IMR-90 (cell line): ENCODE data around the gene SEMA3E. TPM values are rescaled to one million over a fixed set of nuclear protein-coding genes. Genes with fewer than 3 reads are reported as not detected.

Experiments
- ATAC-seq: fragments of 200-7000 bp; cut with Tn5 transposase; 2 replicates; pipeline ENCODE4 v1.9.1; 2020; ENCODE audit warnings: low read depth, mild to moderate bottlenecking, moderate library complexity
- BruUV-seq: library from RNA; stranded (reverse); fragments of 400-500 nt; replicated peaks from 2 replicates; lab custom pipeline; 2021; lab: Mats Ljungman, UMichigan
- CTCF ChIA-PET: fragments of 300-600 bp; formaldehyde crosslinking; extraction: SDS; loops from one replicate; lab custom pipeline; 2021; ENCODE audit warnings: antibody characterized with exemption; lab: Yijun Ruan, JAX
- POLR2A ChIA-PET: fragments of 300-600 bp; sonication (Branson Sonifier 250); formaldehyde crosslinking; loops from one replicate; lab custom pipeline; 2022; ENCODE audit warnings: antibody characterized with exemption; ENCODE audit not compliant: unreplicated experiment; lab: Charles Lee
- DNase-seq: peaks from one replicate; pipeline ENCODE4 v3.0.0; 2013
- H2AFZ ChIP-seq: replicated peaks from 2 replicates; pipeline ENCODE3; 2013; ENCODE audit warnings: low read length, mild to moderate bottlenecking; ENCODE audit not compliant: poor library complexity
- H2AK5ac ChIP-seq: 2 replicates; pipeline ENCODE4 v1.6.1; 2013; ENCODE audit warnings: low read depth, low read length, inconsistent platforms
- H2AK9ac ChIP-seq: replicated peaks from 2 replicates; pipeline ENCODE3; 2013; ENCODE audit warnings: mild to moderate bottlenecking, low read depth, low read length, moderate library complexity; ENCODE audit not compliant: poor library complexity
- H2BK120ac ChIP-seq: 2 replicates; pipeline ENCODE4 v1.6.1; 2013; ENCODE audit warnings: low read depth, low read length, inconsistent platforms
- H2BK15ac ChIP-seq: 3 replicates; pipeline ENCODE4 v1.6.1; 2013; ENCODE audit warnings: low read depth, low read length, inconsistent platforms
- H2BK20ac ChIP-seq: 2 replicates; pipeline ENCODE4 v1.6.1; 2013; ENCODE audit warnings: low read depth, mild to moderate bottlenecking, inconsistent platforms, low read length, moderate library complexity
- H2BK5ac ChIP-seq: 2 replicates; pipeline ENCODE4 v1.6.1; 2013; ENCODE audit warnings: mild to moderate bottlenecking, low read depth, low read length, inconsistent platforms; ENCODE audit not compliant: poor library complexity, severe bottlenecking
- H3K14ac ChIP-seq: replicated peaks from 2 replicates; pipeline ENCODE4 v1.6.1; 2013; ENCODE audit warnings: low read depth, low read length, inconsistent platforms
- H3K18ac ChIP-seq: 2 replicates; pipeline ENCODE4 v1.6.1; 2013; ENCODE audit warnings: low read depth, low read length, control low read depth
- H3K23ac ChIP-seq: 2 replicates; pipeline ENCODE4 v1.6.1; 2013; ENCODE audit warnings: low read depth, low read length, inconsistent platforms
- H3K27ac ChIP-seq: 2 replicates; pipeline ENCODE4 v1.5.1; 2013; ENCODE audit warnings: mild to moderate bottlenecking, control low read depth, low read length; ENCODE audit not compliant: insufficient read depth
- H3K27me3 ChIP-seq: 2 replicates; pipeline ENCODE4 v1.6.1; 2013; ENCODE audit warnings: low read length; ENCODE audit not compliant: control insufficient read depth, insufficient read depth
- H3K36me3 ChIP-seq: 2 replicates; pipeline ENCODE4 v1.6.1; 2013; ENCODE audit warnings: low read length, mixed read lengths; ENCODE audit not compliant: control insufficient read depth, insufficient read depth
- H3K4ac ChIP-seq: 2 replicates; pipeline ENCODE4 v1.6.1; 2013; ENCODE audit warnings: low read depth, low read length, inconsistent platforms
- H3K4me1 ChIP-seq: 2 replicates; pipeline ENCODE4 v1.6.1; 2013; ENCODE audit warnings: low read length, mixed read lengths; ENCODE audit not compliant: control insufficient read depth, insufficient read depth
- H3K4me2 ChIP-seq: 2 replicates; pipeline ENCODE4 v1.6.1; 2013; ENCODE audit warnings: low read depth, mild to moderate bottlenecking, control low read depth, low read length, moderate library complexity
- H3K4me3 ChIP-seq: 2 replicates; pipeline ENCODE4 v1.5.1; 2013; ENCODE audit warnings: low read depth, mild to moderate bottlenecking, control low read depth, low read length, moderate library complexity; ENCODE audit not compliant: insufficient read depth
- H3K56ac ChIP-seq: 2 replicates; pipeline ENCODE4 v1.6.1; 2013; ENCODE audit warnings: low read length, inconsistent platforms; ENCODE audit not compliant: insufficient read depth; ENCODE audit errors: extremely low read depth
- H3K79me1 ChIP-seq, 2 experiments: 2 replicates each; pipeline ENCODE4 v1.6.1; 2013; ENCODE audit warnings: low read length in 2 of 2, inconsistent platforms in 1 of 2, low read depth in 1 of 2
- H3K9ac ChIP-seq: 2 replicates; pipeline ENCODE4 v1.6.1; 2013; ENCODE audit warnings: low read depth, low read length, control low read depth
- H3K9me1 ChIP-seq: 2 replicates; pipeline ENCODE4 v1.6.1; 2013; ENCODE audit warnings: low read length, inconsistent platforms; ENCODE audit not compliant: insufficient read depth
- H3K9me3 ChIP-seq: 2 replicates; pipeline ENCODE4 v1.6.1; 2013; ENCODE audit warnings: low read length; ENCODE audit not compliant: control insufficient read depth, insufficient read depth
- H4K20me1 ChIP-seq: 2 replicates; pipeline ENCODE4 v1.6.1; 2013; ENCODE audit warnings: low read length, inconsistent platforms; ENCODE audit not compliant: insufficient read depth
- H4K5ac ChIP-seq: 2 replicates; pipeline ENCODE4 v1.6.1; 2013; ENCODE audit warnings: mild to moderate bottlenecking, low read depth, low read length, control low read depth
- H4K8ac ChIP-seq, 2 experiments: 2 replicates each; pipeline ENCODE4 v1.6.1; 2013; ENCODE audit warnings: low read depth in 2 of 2, low read length in 2 of 2, control low read depth in 1 of 2, inconsistent platforms in 1 of 2
- H4K91ac ChIP-seq: 2 replicates; pipeline ENCODE4 v1.6.1; 2013; ENCODE audit warnings: low read depth, low read length, inconsistent platforms; ENCODE audit not compliant: insufficient read depth
- BHLHE40 ChIP-seq: fragments of 150-350 bp; IDR thresholded peaks from 2 replicates; pipeline ENCODE4 v1.6.1; 2016; ENCODE audit warnings: mild to moderate bottlenecking, low read depth, low read length
- CEBPB ChIP-seq: IDR thresholded peaks from 2 replicates; pipeline ENCODE4 v1.6.1; 2012; ENCODE audit warnings: low read depth, low read length, improper control_type of control experiment
- CHD1 ChIP-seq: IDR thresholded peaks from 2 replicates; pipeline ENCODE4 v1.6.1; 2012; ENCODE audit warnings: low read depth, low read length, improper control_type of control experiment
- CTCF ChIP-seq: conservative IDR thresholded peaks from 2 replicates; pipeline ENCODE4 v1.5.1; 2012; ENCODE audit warnings: mild to moderate bottlenecking, low read depth, low read length, improper control_type of control experiment
- ELK1 ChIP-seq: fragments of 150-350 bp; IDR thresholded peaks from 2 replicates; pipeline ENCODE4 v1.6.1; 2016; ENCODE audit warnings: low read depth, mild to moderate bottlenecking, low read length, moderate library complexity, borderline replicate concordance
- FOS ChIP-seq: fragments of 150-350 bp; IDR thresholded peaks from 2 replicates; pipeline ENCODE4 v1.6.1; 2016; ENCODE audit warnings: low read depth, low read length
- MAFK ChIP-seq: IDR thresholded peaks from 2 replicates; pipeline ENCODE4 v1.6.1; 2012; ENCODE audit warnings: low read depth, low read length, improper control_type of control experiment
- MAZ ChIP-seq: IDR thresholded peaks from 2 replicates; pipeline ENCODE4 v1.6.1; 2012; ENCODE audit warnings: low read depth, mild to moderate bottlenecking, low read length, improper control_type of control experiment, moderate library complexity, borderline replicate concordance
- MXI1 ChIP-seq: IDR thresholded peaks from 2 replicates; pipeline ENCODE4 v1.6.1; 2012; ENCODE audit warnings: low read depth, mild to moderate bottlenecking, low read length, moderate library complexity, borderline replicate concordance
- NFE2L2 ChIP-seq: fragments of 150-350 bp; IDR thresholded peaks from 2 replicates; pipeline ENCODE4 v1.6.1; 2016; ENCODE audit warnings: low read depth, mild to moderate bottlenecking, low read length
- POLR2A ChIP-seq: IDR thresholded peaks from 2 replicates; pipeline ENCODE4 v1.6.1; 2012; ENCODE audit warnings: mild to moderate bottlenecking, low read depth, low read length
- RAD21 ChIP-seq: IDR thresholded peaks from 2 replicates; pipeline ENCODE4 v1.6.1; 2012; ENCODE audit warnings: low read length, improper control_type of control experiment
- RCOR1 ChIP-seq: IDR thresholded peaks from 2 replicates; pipeline ENCODE4 v1.6.1; 2012; ENCODE audit warnings: mild to moderate bottlenecking, low read length, improper control_type of control experiment; ENCODE audit not compliant: insufficient replicate concordance
- RFX5 ChIP-seq: IDR thresholded peaks from 2 replicates; pipeline ENCODE4 v1.8.0; 2012; ENCODE audit warnings: low read depth, mild to moderate bottlenecking, low read length, moderate library complexity
- SMC3 ChIP-seq: fragments of 150-350 bp; IDR thresholded peaks from 2 replicates; pipeline ENCODE4 v1.6.1; 2016; ENCODE audit warnings: low read depth, mild to moderate bottlenecking, antibody characterized with exemption, low read length, moderate library complexity
- USF2 ChIP-seq: fragments of 150-350 bp; IDR thresholded peaks from 2 replicates; pipeline ENCODE4 v1.6.1; 2017; ENCODE audit warnings: mild to moderate bottlenecking, antibody characterized with exemption, low read length, low read depth
- WGBS, 2 experiments: methylation state at CpG; one replicate each; pipeline versions ENCODE4 v1.1.5 to v1.1.7; 2013; ENCODE audit warnings: missing lambda C conversion rate in 2 of 2; ENCODE audit not compliant: insufficient read length in 1 of 2; ENCODE audit errors: extremely low coverage in 2 of 2; 5-methylcytosine and 5-hydroxymethylcytosine counted together
- dilution Hi-C: fragments of 300-500 bp; cut with HindIII; formaldehyde crosslinking; loops from one replicate; pipeline ENCODE4 v1.14.3; 2018; ENCODE audit warnings: low sequenced_read_pairs; ENCODE audit not compliant: unreplicated experiment
- in situ Hi-C: fragments of 300-500 bp; cut with MboI; formaldehyde crosslinking; loops from 3 replicates; pipeline ENCODE4 v1.14.3; 2019; ENCODE audit warnings: low sequenced_read_pairs, inconsistent platforms, mixed read lengths
- intact Hi-C: fragments of 100-400 bp; cut with micrococcal nuclease; formaldehyde crosslinking; loops from 2 replicates; pipeline ENCODE4 v1.10.0; 2022
- polyA plus RNA-seq, 3 experiments: library from polyadenylated mRNA; depleted of rRNA; stranded (reverse); fragments of >200 nt; gene quantifications; 2 replicates each; pipeline ENCODE4 v1.2.3, GENCODE V29; 2012; ENCODE audit warnings: low replicate concordance in 1 of 3
- total RNA-seq: library from RNA; depleted of rRNA; stranded (reverse); fragments of >200 nt; gene quantifications from 2 replicates; pipeline ENCODE4 v1.2.3, GENCODE V29; 2012

Gene SEMA3E
- total and polyA plus RNA-seq, 2 of the 4 experiments (the other 2 are of a cell fraction): 0.31 to 0.72 TPM

- Histone ChIP-seq H3K27me3 (peaks cover 2% of the 10 kb centered on the region; the same call in 1 of the 2 replicates), H3K9ac (no peak overlapping the region), H3K27ac (no peak overlapping the region), H3K56ac (no peak overlapping the region), H2BK5ac (no peak overlapping the region), H2AK5ac (no peak overlapping the region), H3K4me2 (no peak overlapping the region), H4K91ac (no peak overlapping the region), H2AFZ (no peak overlapping the region), H3K4ac (no peak overlapping the region), H3K9me3 (no peaks in the 10 kb centered on the region), H3K79me1 (no peaks in the 10 kb centered on the region), H3K23ac (no peak overlapping the region), H3K4me1 (no peaks in the 10 kb centered on the region), H3K4me3 (no peak overlapping the region), H4K8ac (no peak overlapping the region), H3K36me3 (no peaks in the 10 kb centered on the region), H3K14ac (no peak overlapping the region), H4K20me1 (no peaks in the 10 kb centered on the region), H2BK120ac (no peak overlapping the region), H2AK9ac (no peak overlapping the region), H4K5ac (no peak overlapping the region), H2BK15ac (no peak overlapping the region), H3K9me1 (no peaks in the 10 kb centered on the region), H2BK20ac (no peak overlapping the region), H3K18ac (no peak overlapping the region)
- ATAC-seq: no peak
- DNase-seq: no peak
- intact Hi-C loops (no loop called here), dilution Hi-C loops (no loop called here), in situ Hi-C loops (no loop called here)
- no peak for TF ChIP-seq RCOR1
- TF ChIP-seq CEBPB: no peak
- TF ChIP-seq CHD1: no peak
- no peak for TF ChIP-seq POLR2A
- no peak for TF ChIP-seq BHLHE40
- no peak for TF ChIP-seq NFE2L2
- no peak for TF ChIP-seq MXI1
- TF ChIP-seq USF2: no peak
- TF ChIP-seq MAFK: no peak
- TF ChIP-seq RAD21: no peak
- no peak for TF ChIP-seq MAZ
- TF ChIP-seq SMC3: no peak
- TF ChIP-seq RFX5: no peak
- no peak for TF ChIP-seq CTCF
- TF ChIP-seq ELK1: no peak
- TF ChIP-seq FOS: no peak
- WGBS, 2 experiments: no CpG with 5 or more reads among the region's 2 CpGs
- ChIA-PET CTCF (interaction anchor here (0.6 kb wide), 1 partner anchor 25 kb away, joined by 3 read pairs; no protein-coding TSS in a partner anchor), POLR2A (no interaction called here)
- BruUV-seq: no TSS peak
Measured at GRCh38 chr7:83447681-83448080, 201.3 kb downstream of the SEMA3E start.
